GM21447 (cell line): ENCODE results near the gene BMERB1.
"Not testable (repeated sequence)": the region's sequence is repeated elsewhere in the genome, so short reads cannot be mapped to it uniquely, and the experiment has no call there.

Source experiments
- ATAC-seq: cut with Tn5 transposase; IDR thresholded peaks from one replicate; pipeline ENCODE4 v1.9.1; 2021; ENCODE audit not compliant: unreplicated experiment

BMERB1 gene

GRCh38 chr16:15519790-15520189 is 85.4 kb downstream of the BMERB1 start:
- ATAC-seq: no peak

GRCh38 chr16:15521390-15521757 is 87.0 kb downstream of the BMERB1 start:
- no peak for ATAC-seq

- no peak for ATAC-seq
Measured at GRCh38 chr16:15521758-15522509, 87.5 kb downstream of the BMERB1 start.

- ATAC-seq: no peak
Measured at GRCh38 chr16:15523092-15523541, 88.7 kb downstream of the BMERB1 start.

GRCh38 chr16:15523939-15524338 is 89.6 kb downstream of the BMERB1 start:
- no peak for ATAC-seq

- ATAC-seq: no peak
Measured at GRCh38 chr16:15524966-15525365, 90.6 kb downstream of the BMERB1 start.

- no peak for ATAC-seq
Measured at GRCh38 chr16:15526097-15526496, 91.7 kb downstream of the BMERB1 start.

GRCh38 chr16:15526731-15527130 is 92.3 kb downstream of the BMERB1 start:
- ATAC-seq: no peak

GRCh38 chr16:15529673-15530072 is 95.3 kb downstream of the BMERB1 start:
- ATAC-seq: no peak

- no peak for ATAC-seq
Measured at GRCh38 chr16:15530085-15530484, 95.7 kb downstream of the BMERB1 start.

- no peak for ATAC-seq
Measured at GRCh38 chr16:15532825-15533224, 98.4 kb downstream of the BMERB1 start.

GRCh38 chr16:15533386-15533785 is 99.0 kb downstream of the BMERB1 start:
- no peak for ATAC-seq

GRCh38 chr16:15535772-15536171 is 101.4 kb downstream of the BMERB1 start:
- ATAC-seq: no peak

- no peak for ATAC-seq
Measured at GRCh38 chr16:15536843-15537242, 102.5 kb downstream of the BMERB1 start.

GRCh38 chr16:15538507-15538906 is 104.1 kb downstream of the BMERB1 start:
- no peak for ATAC-seq

GRCh38 chr16:15539197-15539596 is 104.8 kb downstream of the BMERB1 start:
- ATAC-seq: no peak

- no peak for ATAC-seq
Measured at GRCh38 chr16:15542261-15542660, 107.9 kb downstream of the BMERB1 start.

- ATAC-seq: no peak
Measured at GRCh38 chr16:15542734-15543347, 108.5 kb downstream of the BMERB1 start.

- no peak for ATAC-seq
Measured at GRCh38 chr16:15544405-15544804, 110.0 kb downstream of the BMERB1 start.

- no peak for ATAC-seq
Measured at GRCh38 chr16:15545544-15545943, 111.2 kb downstream of the BMERB1 start.

- ATAC-seq: not testable (repeated sequence)
Measured at GRCh38 chr16:15547072-15547767, 112.8 kb downstream of the BMERB1 start.

GRCh38 chr16:15547768-15548096 is 113.3 kb downstream of the BMERB1 start:
- no peak for ATAC-seq
